GM18867 (cell line): ENCODE measurements around the gene ESYT1.
A peak's percentile ranks its signal among the peaks of the same experiment; 100 is the strongest.
"Not testable (repeated sequence)": the region's sequence is repeated elsewhere in the genome, so short reads cannot be mapped to it uniquely, and the experiment has no call there.

ENCODE experiments used
- ATAC-seq: cut with Tn5 transposase; IDR thresholded peaks from one replicate; pipeline ENCODE4 v1.9.1; 2021; ENCODE audit warnings: mild to moderate bottlenecking, moderate library complexity; ENCODE audit not compliant: unreplicated experiment

ESYT1 gene

GRCh38 chr12:56155256-56155845 lies 27.3 kb downstream of the ESYT1 start:
- no peak for ATAC-seq

GRCh38 chr12:56156464-56157200 lies 28.6 kb downstream of the ESYT1 start:
- not testable (repeated sequence) for ATAC-seq

- peak; percentile 31 for ATAC-seq
Measured at GRCh38 chr12:56157201-56158028, 29.3 kb downstream of the ESYT1 start.

DNA sequence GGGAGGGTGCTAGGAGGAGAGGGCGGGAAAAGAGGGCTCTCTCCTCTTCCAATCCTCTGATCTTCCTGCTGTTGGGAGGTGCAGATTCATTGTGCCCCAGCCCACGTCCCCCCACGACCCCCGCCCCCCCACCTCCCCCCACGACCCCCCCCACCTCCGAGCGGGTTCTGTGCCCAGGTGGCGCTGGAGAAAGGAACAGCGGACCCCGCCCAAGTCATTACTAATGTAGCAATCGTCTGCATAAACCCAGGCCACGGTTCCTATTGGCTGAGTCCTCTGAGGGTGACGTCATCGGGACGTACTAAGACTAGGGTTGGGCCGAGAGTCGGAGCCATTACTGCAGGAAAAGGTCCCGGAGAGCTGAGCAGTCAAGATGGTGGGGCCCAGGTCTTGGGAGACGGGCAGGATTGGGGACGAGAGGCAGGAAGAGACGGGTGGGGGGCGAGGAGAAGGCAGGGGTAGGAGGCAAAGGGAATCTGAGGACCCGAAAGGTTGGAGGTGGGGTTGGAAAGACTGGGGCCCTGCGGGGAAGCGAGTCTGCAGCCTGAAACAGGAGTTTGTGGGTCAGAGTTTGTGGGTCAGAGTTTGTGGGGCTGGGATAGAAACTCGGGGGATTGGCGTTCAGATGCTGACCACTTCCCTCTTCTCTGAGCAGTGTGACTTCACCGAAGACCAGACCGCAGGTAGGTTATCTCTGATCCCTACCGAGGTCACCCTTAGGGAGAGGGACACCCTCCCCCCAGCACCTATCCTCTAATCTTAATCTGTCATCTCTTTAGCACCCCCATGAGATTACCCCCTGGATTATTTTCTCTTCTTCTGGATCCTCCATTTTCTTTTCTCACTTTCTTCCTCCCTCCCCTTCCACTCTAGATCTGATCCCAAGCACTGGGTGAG lies 30.2 kb downstream of the ESYT1 start, which contains the start of gene MYL6:
Gene MYL6 (plus strand): TSS at position 331 of the 897 bp plus-strand sequence. CDS start 43 bp downstream, at position 374.
- peak; percentile 83 for ATAC-seq

- no peak for ATAC-seq
Measured at GRCh38 chr12:56158926-56159461, 30.9 kb downstream of the ESYT1 start.

GRCh38 chr12:56159482-56160192 lies 31.6 kb downstream of the ESYT1 start:
- no peak for ATAC-seq

DNA sequence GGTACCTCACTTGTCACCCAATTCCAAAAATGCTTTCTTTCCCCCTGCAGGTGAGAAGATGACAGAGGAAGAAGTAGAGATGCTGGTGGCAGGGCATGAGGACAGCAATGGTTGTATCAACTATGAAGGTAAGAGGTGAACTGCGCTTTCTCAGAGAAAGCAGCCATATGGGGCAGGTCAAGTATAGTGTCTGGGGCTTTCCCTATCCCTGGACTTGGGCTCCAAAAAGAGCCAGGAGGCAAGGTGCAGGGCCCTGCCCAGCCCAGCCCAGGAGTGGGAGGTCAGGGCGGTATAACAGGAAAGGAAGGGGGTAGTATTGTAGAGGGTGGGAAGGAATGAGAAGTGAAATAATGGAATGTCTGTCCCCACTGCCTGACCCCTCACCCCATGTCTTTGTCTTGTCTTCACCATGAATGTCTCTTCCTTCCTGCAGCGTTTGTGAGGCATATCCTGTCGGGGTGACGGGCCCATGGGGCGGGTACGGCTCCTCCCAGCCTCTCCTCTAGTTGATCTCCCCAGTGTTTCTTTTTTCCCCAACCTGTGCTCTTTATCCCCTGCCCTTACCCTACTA lies 32.2 kb downstream of the ESYT1 start:
- ATAC-seq = no peak

- ATAC-seq = no peak
Measured at GRCh38 chr12:56160894-56161689, 33.0 kb downstream of the ESYT1 start.

GRCh38 chr12:56161690-56162351 lies 33.8 kb downstream of the ESYT1 start:
- no peak for ATAC-seq

- no peak for ATAC-seq
Measured at GRCh38 chr12:56162468-56163290, 34.6 kb downstream of the ESYT1 start.

DNA sequence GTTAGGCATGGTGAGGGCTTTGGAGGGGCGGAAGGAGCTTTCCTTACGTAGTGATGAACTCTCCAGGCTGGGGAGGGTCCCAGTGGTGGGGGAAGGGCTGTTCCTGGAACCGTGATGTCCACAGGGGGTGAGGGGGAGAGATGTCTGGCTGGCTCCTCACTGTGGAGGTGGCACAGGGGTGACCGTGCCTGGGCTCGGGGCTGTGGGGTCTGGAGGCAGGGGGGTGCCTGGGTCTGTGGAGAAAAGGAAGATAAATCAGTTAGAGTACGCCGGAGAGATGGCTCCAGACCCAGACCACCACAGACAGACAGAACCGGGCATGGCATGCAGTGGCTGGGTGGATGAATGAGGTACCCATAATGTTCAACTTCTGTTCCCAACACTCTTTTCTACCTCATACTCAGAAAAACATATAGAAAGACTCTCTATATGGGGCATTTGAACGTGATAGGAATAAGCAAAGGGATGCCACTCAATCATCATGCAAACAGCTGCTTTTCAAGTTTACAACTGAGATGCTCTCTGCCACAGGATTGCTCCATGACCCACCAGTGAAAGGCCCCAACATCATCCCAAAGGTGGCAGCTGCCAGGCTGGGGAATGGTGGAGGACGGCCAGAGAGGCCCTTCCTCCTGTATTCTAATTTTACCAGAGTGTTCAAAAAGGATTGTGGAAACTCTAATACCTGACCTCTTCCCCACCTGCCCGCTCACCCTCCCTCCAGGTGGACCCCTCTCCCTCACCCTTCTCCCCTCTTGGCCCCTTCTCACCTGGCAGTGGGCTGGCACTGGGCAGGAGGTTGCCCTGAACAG lies 35.7 kb downstream of the ESYT1 start:
- no peak for ATAC-seq

DNA sequence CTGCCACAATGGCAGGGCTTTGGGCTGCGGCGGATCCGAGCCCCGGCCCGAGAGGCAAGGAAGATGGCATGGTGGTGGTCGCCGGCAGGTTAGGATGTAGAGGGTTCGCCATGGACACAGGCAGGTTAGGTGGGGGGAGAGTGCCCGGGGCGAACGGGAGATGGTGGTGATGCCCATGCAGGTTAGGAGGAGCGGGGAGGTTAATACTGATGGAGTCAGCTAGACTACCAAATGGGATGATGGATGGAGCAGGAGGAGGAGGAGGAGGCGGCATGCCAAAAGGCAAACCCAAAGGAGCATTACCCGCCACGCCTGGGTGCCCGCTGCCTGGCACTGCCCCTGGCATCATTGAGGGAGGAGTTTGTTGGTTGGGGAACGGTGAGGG lies 36.3 kb downstream of the ESYT1 start:
- no peak for ATAC-seq

DNA sequence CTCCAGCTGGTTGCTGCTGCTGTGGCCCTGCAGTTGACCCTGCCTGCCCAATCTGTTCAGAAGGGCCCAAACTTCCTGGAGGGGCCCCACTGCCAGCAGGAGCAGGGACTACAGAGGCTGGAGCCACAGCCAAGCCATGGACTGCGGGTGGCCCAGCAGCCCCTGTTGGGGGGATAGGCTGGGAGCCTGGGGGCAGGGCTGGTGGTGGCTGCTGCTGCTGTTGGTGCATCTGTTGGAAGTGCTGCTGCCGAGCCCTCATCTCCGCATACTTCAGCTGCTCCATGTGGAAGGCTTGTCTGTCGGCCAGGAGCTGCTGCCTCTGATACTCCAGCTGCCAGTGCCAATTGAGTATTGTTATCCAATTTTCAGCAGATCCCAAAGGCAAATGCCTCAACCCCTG lies 37.3 kb downstream of the ESYT1 start:
- no peak for ATAC-seq

DNA sequence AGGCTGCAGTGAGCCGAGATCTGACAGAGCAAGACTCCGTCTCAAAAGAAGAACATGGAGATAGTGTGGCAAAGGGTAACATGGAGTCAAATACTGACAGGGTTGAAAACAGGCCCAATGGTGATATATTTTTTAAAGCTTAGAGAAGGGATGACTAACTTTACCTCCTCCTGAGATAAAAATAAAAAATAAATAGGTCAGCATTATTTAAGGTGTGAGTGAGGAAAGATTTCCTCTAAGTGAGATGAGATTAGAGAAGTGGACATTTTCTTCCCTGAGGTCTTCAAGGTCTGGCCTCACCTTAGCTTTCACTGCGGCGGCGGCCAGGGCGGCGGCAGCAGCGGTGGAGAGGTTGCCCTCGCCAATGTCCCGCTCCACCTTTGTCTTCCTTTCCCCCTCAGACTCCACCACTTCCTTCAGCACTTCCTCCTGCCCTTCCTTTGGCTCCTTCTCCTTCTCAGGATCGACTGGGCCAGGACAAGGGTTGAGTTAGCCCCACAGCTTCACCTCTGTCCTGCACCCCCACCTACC lies 41.2 kb downstream of the ESYT1 start:
- no peak for ATAC-seq

GRCh38 chr12:56172839-56173238 lies 44.8 kb downstream of the ESYT1 start:
- ATAC-seq = no peak

- ATAC-seq = no peak
Measured at GRCh38 chr12:56178347-56178746, 50.3 kb downstream of the ESYT1 start.
